ENCODE data around the gene MYO5B. TPM values are rescaled to one million over a fixed set of nuclear protein-coding genes. Genes with fewer than 3 reads are reported as not detected.
A peak's percentile ranks its signal among the peaks of the same experiment; 100 is the strongest.

The MYO5B gene
- total RNA-seq, 1 donor from 2014 or later, result 39.1 TPM

GRCh38 chr18:50091509-50092244, 103.3 kb downstream of the MYO5B start:
- H3K36me3 Mint-ChIP-seq (ENCODE audit: insufficient read depth), result no peaks in the 10 kb centered on the region
- no peaks in the 10 kb centered on the region for H3K27me3 Mint-ChIP-seq
- peak overlapping the region; percentile 38 for H3K27ac Mint-ChIP-seq
- H3K9me3 Mint-ChIP-seq (ENCODE audit: low read depth), result no peaks in the 10 kb centered on the region
- no peak for TF ChIP-seq CTCF (IDR thresholded peaks at IDR 0.05; ENCODE audit: unreplicated experiment)
- H3K4me1 Mint-ChIP-seq (ENCODE audit: low read depth), result peaks cover 26% of the 10 kb centered on the region
- no peak overlapping the region for H3K4me3 Mint-ChIP-seq (ENCODE audit: low read depth)
- no peak for DNase-seq (ENCODE audit: low spot score, unreplicated experiment)

- DNase-seq (ENCODE audit: low spot score, unreplicated experiment), result no peak
- Mint-ChIP-seq H3K4me1 (ENCODE audit: low read depth) (peaks cover 26% of the 10 kb centered on the region), H3K27ac (peak overlapping the region; percentile 89), H3K4me3 (ENCODE audit: low read depth) (no peak overlapping the region), H3K36me3 (ENCODE audit: insufficient read depth) (no peaks in the 10 kb centered on the region), H3K27me3 (no peaks in the 10 kb centered on the region), H3K9me3 (ENCODE audit: low read depth) (no peaks in the 10 kb centered on the region)
- no peak for TF ChIP-seq CTCF (IDR thresholded peaks at IDR 0.05; ENCODE audit: unreplicated experiment)
Observed at GRCh38 chr18:50090370-50091312, 104.3 kb downstream of the MYO5B start.

GRCh38 chr18:50089702-50090101, 105.2 kb downstream of the MYO5B start:
- Mint-ChIP-seq H3K36me3 (ENCODE audit: insufficient read depth) (no peaks in the 10 kb centered on the region), H3K27me3 (no peaks in the 10 kb centered on the region), H3K27ac (no peak overlapping the region), H3K4me1 (ENCODE audit: low read depth) (peaks cover 26% of the 10 kb centered on the region), H3K4me3 (ENCODE audit: low read depth) (no peak overlapping the region), H3K9me3 (ENCODE audit: low read depth) (no peaks in the 10 kb centered on the region)
- TF ChIP-seq CTCF (IDR thresholded peaks at IDR 0.05; ENCODE audit: unreplicated experiment), result no peak
- no peak for DNase-seq (ENCODE audit: low spot score, unreplicated experiment)

GRCh38 chr18:50083708-50084107, 111.2 kb downstream of the MYO5B start:
- no peak for TF ChIP-seq CTCF (IDR thresholded peaks at IDR 0.05; ENCODE audit: unreplicated experiment)
- Mint-ChIP-seq H3K27me3 (no peaks in the 10 kb centered on the region), H3K4me3 (ENCODE audit: low read depth) (no peak overlapping the region), H3K4me1 (ENCODE audit: low read depth) (peaks cover 2% of the 10 kb centered on the region), H3K9me3 (ENCODE audit: low read depth) (no peaks in the 10 kb centered on the region), H3K36me3 (ENCODE audit: insufficient read depth) (no peaks in the 10 kb centered on the region), H3K27ac (no peak overlapping the region)
- DNase-seq (ENCODE audit: low spot score, unreplicated experiment), result no peak

- Mint-ChIP-seq H3K27ac (no peak overlapping the region), H3K27me3 (no peaks in the 10 kb centered on the region)
- no peak for TF ChIP-seq CTCF (IDR thresholded peaks at IDR 0.05; ENCODE audit: unreplicated experiment)
Observed at GRCh38 chr18:50080932-50081560, 113.9 kb downstream of the MYO5B start.

More at GRCh38 chr18:50080932-50081560, 113.9 kb downstream of the MYO5B start:
- DNase-seq (ENCODE audit: low spot score, unreplicated experiment), result no peak
- Mint-ChIP-seq H3K4me1 (ENCODE audit: low read depth) (peaks cover 2% of the 10 kb centered on the region), H3K36me3 (ENCODE audit: insufficient read depth) (no peaks in the 10 kb centered on the region), H3K4me3 (ENCODE audit: low read depth) (no peak overlapping the region), H3K9me3 (ENCODE audit: low read depth) (no peaks in the 10 kb centered on the region)

All from progenitor cell of endocrine pancreas (in vitro differentiated cells).